Stimulated activated CD8-positive, alpha-beta memory T cell treated with anti-CD3 and anti-CD28 coated beads, Interleukin-4, amount 100 ng/mL, for 4 hours (primary cell): Measurements from ENCODE around the gene ASTN2.

ENCODE experiments used
- DNase-seq, 2 donors: peaks; one replicate each; pipeline ENCODE4 v3.0.0-alpha.2; 2020; ENCODE audit warnings: low read depth in 2 of 2, low spot score in 1 of 2

The ASTN2 gene

GRCh38 chr9:116451500-116452115 lies 963.2 kb downstream of the ASTN2 start:
- DNase-seq = no peak

- no peak for DNase-seq
Measured at GRCh38 chr9:116450378-116451139, 964.3 kb downstream of the ASTN2 start.

GRCh38 chr9:116449949-116450348 lies 964.9 kb downstream of the ASTN2 start:
- DNase-seq = no peak

GRCh38 chr9:116448431-116448830 lies 966.4 kb downstream of the ASTN2 start:
- DNase-seq = no peak

- DNase-seq = no peak
Measured at GRCh38 chr9:116447934-116448333, 966.9 kb downstream of the ASTN2 start.

- no peak for DNase-seq
Measured at GRCh38 chr9:116442528-116442927, 972.3 kb downstream of the ASTN2 start.

GRCh38 chr9:116437411-116438370 lies 977.2 kb downstream of the ASTN2 start:
- no peak for DNase-seq

GRCh38 chr9:116436121-116436520 lies 978.7 kb downstream of the ASTN2 start:
- DNase-seq = no peak

- no peak for DNase-seq
Measured at GRCh38 chr9:116435706-116436105, 979.2 kb downstream of the ASTN2 start.

GRCh38 chr9:116434314-116434713 lies 980.5 kb downstream of the ASTN2 start:
- DNase-seq = no peak

- DNase-seq = no peak
Measured at GRCh38 chr9:116432051-116432450, 982.8 kb downstream of the ASTN2 start.

GRCh38 chr9:116430849-116431248 lies 984.0 kb downstream of the ASTN2 start:
- no peak for DNase-seq

GRCh38 chr9:116425244-116425643 lies 989.6 kb downstream of the ASTN2 start:
- DNase-seq = no peak

GRCh38 chr9:116423149-116423548 lies 991.7 kb downstream of the ASTN2 start:
- DNase-seq = no peak

- DNase-seq = no peak
Measured at GRCh38 chr9:116422119-116422979, 992.5 kb downstream of the ASTN2 start.

GRCh38 chr9:116420993-116421538 lies 993.8 kb downstream of the ASTN2 start:
- no peak for DNase-seq

- no peak for DNase-seq
Measured at GRCh38 chr9:116419181-116419580, 995.7 kb downstream of the ASTN2 start.

- no peak for DNase-seq
Measured at GRCh38 chr9:116417464-116417863, 997.4 kb downstream of the ASTN2 start.

- no peak for DNase-seq
Measured at GRCh38 chr9:116416421-116416820, 998.4 kb downstream of the ASTN2 start.

GRCh38 chr9:116414374-116414773 lies 1000.5 kb downstream of the ASTN2 start:
- DNase-seq = no peak
